Myocyte (in vitro differentiated cells): ENCODE results near the gene ANGPTL4. TPM values are rescaled to one million over a fixed set of nuclear protein-coding genes. Genes with fewer than 3 reads are reported as not detected.
"Not testable (repeated sequence)": the region's sequence is repeated elsewhere in the genome, so short reads cannot be mapped to it uniquely, and the experiment has no call there.

Source experiments
- DNase-seq: peaks from one replicate; pipeline ENCODE4 v3.0.0-alpha.2; 2012; ENCODE audit warnings: low read depth
- total RNA-seq: library from RNA; depleted of rRNA; stranded (reverse); fragments of >200 nt; gene quantifications from 2 replicates; pipeline ENCODE4 v1.2.3, GENCODE V29; 2014

Gene ANGPTL4
- total RNA-seq, 1 donor from 2014 or later: not detected

DNA sequence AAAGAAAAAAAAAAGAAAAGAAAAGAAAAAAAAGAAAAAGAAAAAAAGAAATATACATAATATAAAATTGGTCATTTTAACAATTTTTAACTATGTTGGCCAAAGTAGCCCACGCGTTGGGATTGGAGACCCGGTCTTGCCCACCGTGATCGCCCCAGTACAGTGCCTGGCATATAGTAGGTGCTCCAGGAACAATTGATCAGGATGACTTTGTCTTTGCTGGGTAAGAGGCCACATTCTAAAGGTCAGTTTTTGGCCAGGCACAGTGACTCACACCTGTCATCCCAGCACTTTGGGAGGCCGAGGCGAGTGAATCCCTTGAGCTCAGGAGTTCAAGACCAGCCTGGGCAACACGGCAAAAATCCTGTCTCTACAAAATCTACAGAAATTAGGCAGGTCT, 3.8 kb upstream of the ANGPTL4 start:
- DNase-seq: no peak

DNA sequence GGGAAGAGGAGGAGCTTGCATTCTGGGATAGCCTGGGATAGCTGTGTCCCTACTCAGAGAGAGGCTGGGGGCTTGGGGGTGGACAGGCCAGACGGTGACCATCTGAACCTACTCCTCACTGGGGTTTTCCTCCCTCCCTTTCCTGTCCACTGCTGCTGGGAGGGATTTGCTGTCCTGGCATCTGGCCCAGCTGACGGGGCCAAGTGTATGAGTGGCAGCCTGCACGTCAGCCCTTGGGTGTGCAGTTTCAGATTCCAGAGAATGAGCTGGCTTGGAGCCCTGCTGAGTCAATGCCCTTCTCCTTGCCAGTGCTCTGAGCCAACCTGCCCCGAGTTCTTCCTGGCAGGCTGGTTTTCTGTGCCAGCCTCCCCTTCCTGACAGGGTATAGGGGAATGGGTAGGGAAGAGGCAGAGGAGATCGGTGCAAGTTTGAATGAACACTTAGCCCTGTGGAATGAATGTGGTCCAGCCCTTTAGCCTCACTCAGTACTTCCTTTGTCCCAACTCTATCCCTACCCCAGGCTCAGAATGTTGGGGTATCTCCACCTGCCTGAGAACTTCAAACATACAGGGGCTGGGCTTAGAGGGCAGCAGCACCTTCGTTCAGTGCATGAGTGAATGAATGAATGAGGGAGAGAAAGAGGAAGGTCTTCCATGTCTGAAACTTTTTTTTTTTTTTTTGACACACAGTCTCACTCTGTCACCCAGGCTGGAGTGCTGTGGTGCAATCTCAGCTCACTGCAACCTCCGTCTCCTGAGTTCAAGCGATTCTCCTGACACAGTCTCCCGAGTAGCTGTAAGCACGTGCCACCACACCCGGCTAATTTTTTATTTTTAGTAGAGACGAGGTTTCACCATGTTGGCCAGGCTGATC, 1.8 kb upstream of the ANGPTL4 start:
- peak; percentile 98 for DNase-seq

DNA sequence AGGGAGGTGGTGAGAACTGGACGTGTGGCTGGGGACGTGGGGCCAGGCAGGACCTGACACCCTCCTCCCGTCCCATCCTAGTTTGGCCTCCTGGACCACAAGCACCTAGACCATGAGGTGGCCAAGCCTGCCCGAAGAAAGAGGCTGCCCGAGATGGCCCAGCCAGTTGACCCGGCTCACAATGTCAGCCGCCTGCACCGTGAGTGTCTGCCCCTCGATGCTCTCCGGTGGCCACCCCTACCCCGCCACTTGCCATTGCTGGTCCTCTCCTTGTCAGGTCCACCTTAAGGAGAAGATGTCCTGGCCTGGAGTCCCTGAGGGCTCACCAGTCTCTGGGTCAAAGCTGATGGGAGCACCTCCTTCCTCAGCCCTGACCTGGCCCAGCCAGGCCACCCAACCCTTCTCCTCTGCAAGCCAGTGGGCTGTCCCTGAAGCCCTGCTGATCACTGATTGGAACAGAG, 2.2 kb downstream of the ANGPTL4 start:
- no peak for DNase-seq

DNA sequence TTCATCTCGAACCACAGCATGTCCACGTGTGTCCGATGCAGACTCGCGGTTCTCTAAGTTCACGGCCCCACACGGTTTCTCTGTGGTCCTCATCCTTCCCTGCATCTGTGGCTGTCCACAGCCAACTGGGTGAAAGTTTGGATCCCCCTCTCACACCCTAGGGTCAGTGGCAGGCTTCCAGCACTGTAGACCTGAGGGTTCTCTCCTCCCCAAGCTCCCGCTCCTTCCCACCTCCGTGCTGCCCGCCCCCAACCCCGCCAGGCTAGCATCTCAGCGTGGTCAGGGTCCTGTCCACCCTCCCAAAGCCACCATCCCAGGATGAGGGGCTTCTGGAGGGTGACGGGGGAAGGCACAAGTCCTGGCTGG, 3.0 kb downstream of the ANGPTL4 start:
- DNase-seq: no peak

DNA sequence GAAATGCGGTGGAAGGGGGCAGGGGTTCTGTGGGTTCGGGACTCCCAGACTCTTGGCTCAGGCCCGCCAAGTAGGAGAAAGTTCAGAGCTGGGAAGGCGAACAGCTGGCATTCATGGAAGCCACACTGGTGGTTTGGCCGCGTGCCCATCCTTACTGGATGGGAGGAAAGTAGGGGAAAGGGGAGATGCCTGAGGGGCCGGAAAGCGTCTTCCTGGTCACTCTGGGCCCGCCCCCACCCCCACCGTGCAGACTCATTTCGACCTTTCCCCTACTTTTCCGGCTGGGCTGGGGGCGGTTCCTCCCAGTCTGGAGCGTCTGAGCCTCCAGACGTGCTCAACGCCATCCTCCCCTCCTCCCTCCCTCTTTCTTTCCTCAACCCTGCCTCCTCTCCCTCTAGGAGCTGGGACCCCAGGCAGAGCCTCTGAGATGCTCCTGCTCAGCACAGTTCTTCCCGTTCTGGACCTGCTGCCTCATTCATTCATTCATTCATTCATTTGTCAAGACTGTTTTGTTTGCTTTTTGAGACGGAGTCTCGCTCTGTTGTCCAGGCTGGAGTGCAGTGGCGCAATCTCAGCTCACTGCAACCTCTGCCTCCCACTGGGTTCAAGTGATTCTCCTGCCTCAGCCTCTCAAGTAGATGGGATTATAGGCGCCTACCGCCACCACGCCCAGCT, 3.5 kb downstream of the ANGPTL4 start:
- peak; percentile 98 for DNase-seq

DNA sequence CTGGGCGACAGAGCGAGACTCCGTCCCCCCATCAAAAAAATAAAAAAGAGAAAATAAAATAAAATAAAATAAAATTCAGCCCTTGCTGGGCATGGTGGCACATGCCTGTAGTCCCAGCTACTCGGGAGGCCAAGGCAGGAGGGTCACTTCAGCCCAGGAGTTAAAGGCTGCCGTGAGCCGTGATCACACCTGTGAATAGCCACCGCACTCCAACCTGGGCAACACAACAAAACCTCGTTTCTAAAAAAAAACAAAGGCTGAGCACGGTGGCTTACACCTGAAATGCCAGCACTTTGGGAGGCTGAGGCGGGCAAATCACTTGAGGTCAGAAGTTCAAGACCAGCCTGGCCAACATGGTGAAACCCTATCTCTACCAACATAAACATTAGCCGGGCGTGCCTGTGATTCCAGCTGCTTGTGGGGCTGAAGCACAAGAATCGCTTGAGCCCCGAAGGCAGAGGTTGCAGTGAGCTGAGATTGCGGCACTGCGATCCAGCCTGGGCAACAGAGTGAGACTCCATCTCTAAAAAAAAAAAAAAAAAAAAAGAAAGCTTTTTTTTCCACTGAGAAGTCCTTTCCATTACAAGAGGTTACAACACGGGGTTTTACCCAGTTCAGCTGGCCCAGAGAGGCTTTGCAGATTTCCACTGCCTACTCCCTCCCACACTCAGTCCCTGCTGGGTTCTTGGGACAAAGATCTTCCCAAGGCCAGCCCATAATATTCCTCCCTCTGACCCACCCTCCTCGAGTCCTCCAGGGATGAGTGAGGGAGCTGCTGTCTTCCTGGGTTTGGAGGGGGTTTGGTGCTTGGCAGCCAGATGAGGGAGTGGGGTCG, 6.4 kb downstream of the ANGPTL4 start:
- no peak for DNase-seq

DNA sequence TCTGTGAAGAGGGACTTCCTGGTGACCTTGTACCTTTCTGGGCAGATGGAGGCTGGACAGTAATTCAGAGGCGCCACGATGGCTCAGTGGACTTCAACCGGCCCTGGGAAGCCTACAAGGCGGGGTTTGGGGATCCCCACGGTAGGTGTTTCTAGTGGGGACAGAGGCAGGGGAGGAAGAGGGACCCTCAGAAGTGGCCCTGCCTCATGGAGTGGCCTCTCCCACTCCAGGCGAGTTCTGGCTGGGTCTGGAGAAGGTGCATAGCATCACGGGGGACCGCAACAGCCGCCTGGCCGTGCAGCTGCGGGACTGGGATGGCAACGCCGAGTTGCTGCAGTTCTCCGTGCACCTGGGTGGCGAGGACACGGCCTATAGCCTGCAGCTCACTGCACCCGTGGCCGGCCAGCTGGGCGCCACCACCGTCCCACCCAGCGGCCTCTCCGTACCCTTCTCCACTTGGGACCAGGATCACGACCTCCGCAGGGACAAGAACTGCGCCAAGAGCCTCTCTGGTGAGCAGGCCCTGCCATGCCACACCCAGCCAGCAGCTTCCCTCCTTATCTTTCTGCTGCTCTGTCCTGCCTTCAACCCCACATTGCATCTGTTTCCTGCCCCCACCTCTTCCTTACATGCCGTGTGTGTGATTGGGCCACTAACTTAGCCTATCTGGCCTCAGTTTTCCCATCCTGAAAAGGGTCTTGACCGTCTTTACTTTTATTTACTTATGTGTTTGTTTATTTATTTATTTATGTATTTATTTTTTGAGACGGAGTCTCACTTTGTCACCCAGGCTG, 7.3 kb downstream of the ANGPTL4 start:
- DNase-seq: no peak

DNA sequence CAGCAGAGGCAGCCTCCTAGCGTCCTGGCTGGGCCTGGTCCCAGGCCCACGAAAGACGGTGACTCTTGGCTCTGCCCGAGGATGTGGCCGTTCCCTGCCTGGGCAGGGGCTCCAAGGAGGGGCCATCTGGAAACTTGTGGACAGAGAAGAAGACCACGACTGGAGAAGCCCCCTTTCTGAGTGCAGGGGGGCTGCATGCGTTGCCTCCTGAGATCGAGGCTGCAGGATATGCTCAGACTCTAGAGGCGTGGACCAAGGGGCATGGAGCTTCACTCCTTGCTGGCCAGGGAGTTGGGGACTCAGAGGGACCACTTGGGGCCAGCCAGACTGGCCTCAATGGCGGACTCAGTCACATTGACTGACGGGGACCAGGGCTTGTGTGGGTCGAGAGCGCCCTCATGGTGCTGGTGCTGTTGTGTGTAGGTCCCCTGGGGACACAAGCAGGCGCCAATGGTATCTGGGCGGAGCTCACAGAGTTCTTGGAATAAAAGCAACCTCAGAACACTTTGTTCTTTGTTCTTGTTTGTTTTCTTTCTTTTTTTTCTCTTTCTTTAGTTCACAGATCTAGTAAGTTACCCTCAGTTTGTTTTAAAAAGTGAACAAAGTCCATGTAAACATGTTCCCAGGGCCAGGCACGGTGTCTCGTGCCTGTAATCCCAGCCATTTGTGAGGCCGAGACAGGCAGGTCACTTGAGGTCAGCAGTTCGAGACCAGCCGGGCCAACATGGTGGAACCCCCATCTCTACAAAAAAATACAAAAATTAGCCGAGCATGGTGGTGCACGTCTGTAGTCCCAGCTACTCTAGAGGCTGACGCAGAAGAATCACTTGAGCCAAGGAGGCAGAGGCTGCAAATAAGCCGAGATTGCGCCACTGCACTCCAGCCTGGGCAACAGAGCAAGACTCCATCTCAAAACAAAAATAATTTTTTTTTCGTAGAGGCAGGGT, 10.2 kb downstream of the ANGPTL4 start:
- no peak for DNase-seq

DNA sequence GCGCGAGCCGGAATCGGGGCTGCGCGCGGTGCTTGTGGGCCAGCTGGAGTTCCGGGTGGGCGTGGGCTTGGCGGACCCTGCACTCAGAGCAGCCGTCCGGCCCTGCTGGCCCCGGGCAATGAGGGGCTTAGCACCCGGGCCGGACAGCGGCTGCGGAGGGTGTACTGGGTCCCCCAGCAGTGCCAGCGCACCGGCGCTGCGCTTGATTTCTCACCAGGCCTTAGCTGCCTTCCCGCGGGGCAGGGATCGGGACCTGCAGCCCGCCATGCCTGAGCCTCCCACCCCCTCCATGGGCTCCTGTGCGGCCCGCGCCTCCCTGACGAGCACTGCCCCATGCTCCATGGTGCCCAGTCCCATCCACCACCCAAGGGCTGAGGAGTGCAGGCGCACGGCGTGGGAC, 11.8 kb downstream of the ANGPTL4 start:
- DNase-seq: not testable (repeated sequence)

DNA sequence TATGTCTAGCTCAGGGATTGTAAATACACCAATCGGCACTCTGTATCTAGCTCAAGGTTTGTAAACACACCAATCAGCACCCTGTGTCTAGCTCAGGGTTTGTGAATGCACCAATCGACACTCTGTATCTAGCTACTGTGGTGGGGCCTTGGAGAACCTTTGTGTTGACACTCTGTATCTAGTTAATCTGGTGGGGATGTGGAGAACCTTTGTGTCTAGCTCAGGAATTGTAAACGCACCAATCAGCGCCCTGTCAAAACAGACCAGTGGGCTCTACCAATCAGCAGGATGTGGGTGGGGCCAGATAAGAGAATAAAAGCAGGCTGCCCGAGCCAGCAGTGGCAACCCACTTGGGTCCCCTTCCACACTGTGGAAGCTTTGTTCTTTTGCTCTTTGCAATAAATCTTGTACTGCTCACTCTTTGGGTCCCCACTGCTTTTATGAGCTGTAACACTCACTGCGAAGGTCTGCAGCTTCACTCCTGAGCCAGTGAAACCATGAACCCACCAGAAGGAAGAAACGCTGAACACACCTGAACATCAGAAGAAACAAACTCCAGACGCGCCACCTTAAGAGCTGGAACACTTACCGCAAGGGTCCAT, 12.5 kb downstream of the ANGPTL4 start:
- DNase-seq: not testable (repeated sequence)

DNA sequence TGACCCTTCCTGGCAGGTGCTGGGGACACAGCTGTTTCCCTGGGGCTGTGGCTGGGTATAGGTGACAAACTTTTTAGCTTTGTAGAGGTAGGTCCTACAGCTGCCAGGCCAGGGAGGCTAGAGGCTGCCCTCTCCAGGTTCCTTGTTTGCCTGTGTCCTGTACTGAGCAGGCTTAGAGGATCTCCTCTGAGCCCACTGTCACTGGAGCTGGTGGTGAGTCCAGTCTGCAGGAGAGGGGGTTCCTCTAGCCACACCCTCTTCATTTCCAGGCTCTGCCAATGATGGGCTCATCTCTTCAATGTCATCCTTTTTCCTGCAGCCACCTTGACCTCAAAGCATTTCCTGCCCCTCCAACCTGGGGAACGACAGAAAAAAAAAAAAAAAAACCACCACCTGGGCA, 13.6 kb downstream of the ANGPTL4 start:
- DNase-seq: no peak

DNA sequence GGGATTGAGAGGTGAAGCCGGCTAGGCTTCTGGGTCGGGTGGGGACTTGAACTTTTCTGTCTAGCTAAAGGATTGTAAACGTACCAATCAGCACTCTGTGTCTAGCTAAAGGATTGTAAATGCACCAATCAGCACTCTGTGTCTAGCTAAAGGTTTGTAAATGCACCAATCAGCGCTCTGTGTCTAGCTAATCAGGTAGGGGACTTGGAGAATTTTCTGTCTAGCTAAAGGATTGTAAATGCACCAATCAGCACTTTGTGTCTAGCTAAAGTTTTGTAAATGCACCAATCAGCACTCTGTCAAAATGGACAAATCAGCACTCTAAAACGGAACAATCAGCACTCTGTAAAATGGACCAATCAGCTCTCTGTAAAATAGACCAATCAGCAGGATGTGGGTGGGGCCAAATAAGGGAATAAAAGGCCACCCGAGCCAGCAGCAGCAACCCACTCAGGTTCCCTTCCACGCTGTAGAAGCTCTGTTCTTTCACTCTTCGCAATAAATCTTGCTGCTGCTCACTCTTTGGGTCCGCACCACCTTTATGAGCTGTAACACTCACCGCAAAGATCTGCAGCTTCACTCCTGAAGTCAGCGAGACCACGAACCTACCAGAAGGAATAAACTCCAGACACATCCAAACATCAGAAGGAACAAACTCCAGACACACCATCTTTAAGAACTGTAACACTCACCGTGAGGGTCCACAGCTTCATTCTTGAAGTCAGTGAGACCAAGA, 15.4 kb downstream of the ANGPTL4 start:
- DNase-seq: not testable (repeated sequence)

DNA sequence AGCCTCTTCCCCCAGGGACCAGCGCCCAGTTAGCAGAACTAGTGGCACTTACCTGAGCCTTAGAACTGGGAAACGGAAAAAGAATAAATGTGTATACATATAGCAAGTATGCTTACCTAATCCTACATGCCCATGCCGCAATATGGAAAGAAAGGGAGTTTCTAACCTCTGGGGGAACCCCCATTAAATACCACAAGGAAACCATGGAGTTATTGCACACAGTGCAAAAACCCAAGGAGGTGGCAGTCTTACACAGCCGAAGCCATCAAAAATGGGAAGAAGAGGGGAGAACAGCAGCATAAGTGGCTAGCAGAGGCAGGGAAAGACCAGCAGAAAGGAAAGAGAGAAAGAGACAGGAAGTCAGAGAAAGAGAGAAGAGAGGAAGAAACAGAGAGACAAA, 20.6 kb downstream of the ANGPTL4 start:
- DNase-seq: not testable (repeated sequence)

DNA sequence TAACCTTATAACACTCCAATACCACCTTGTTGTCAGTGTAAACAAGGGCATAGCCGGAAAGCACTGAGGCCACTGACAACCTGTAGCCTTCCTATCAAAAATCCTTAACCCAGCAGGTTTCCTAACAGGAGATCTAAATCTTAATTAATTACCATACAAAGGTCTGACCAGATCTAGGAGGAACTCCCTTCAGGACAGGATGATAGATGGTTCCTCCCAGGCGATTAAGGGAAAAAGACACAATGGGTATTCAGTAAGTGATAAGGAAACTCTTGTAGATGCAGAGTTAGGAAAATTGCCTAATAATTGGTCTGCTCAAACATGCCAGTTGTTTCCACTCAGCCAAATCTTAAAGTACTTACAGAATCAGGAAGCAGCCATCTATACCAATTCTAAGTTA, 21.1 kb downstream of the ANGPTL4 start:
- DNase-seq: not testable (repeated sequence)

DNA sequence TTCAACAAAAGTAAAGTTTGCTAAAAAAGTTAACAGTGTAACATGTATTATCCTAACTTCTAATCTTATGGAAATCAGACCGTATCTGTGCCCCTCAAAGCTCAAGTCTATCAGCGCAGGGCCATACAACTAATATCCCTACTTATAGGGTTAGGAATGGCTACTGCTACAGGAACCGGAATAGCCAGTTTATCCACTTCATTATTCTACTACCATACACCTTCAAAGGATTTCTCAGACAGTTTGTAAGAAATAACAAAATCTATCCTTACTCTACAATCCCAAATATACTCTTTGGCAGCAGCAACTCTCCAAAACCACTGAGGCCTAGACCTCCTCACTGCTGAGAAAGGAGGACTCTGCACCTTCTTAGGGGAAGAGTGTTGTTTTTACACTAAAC, 21.6 kb downstream of the ANGPTL4 start:
- not testable (repeated sequence) for DNase-seq

DNA sequence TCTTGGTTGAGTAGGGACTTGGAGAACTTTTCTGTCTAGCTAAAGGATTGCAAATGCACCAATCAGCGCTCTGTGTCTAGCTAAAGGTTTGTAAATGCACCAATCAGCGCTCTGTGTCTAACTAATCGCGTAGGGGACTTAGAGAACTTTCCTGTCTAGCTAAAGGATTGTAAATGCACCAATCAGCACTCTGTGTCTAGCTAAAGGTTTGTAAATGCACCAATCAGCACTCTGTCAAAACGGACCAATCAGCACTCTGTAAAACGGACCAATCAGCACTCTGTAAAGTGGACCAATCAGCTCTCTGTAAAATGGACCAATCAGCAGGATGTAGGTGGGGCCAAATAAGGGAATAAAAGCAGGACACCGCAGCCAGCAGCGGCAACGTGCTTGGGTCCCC, 22.5 kb downstream of the ANGPTL4 start:
- not testable (repeated sequence) for DNase-seq

DNA sequence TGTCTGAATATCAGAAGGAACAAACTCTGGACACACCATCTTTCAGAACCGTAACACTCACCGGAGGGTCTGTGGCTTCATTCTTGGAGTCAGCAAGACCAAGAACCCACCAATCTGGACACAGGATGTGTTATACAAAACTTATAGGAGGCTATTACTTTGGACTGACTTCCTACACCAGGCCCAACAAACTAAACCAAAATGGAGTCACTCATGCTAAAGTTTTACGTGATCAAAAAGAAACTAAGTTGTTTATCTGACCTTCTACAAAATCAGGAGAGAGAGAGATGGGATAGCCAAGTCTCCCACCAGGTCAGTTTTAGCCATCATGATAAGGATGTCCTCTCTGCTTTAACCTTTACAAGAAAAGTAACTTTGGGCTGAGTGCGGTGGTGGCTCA, 23.0 kb downstream of the ANGPTL4 start:
- no peak for DNase-seq
